Lower leg skin (tissue), 4 donors: ENCODE data around the gene ZNF496. TPM values are rescaled to one million over a fixed set of nuclear protein-coding genes. Genes with fewer than 3 reads are reported as not detected.
A peak's percentile ranks its signal among the peaks of the same experiment; 100 is the strongest.

Experiments
- DNase-seq, 2 donors: peaks; one replicate each; pipeline ENCODE4 v3.0.0-alpha.2; 2019; ENCODE audit warnings: low spot score in 2 of 2
- H3K4me3 ChIP-seq: fragments of 200-600 bp; sonication (generic); 2 replicates; pipeline ENCODE4 v1.5.1; 2017; ENCODE audit warnings: mild to moderate bottlenecking, low read depth; ENCODE audit not compliant: poor library complexity, severe bottlenecking
- POLR2A ChIP-seq, 2 donors: fragments of 450-650 bp; IDR thresholded peaks; one replicate each; pipeline ENCODE4 v1.6.1; 2016 to 2017; ENCODE audit warnings: antibody characterized with exemption in 2 of 2, mild to moderate bottlenecking in 1 of 2, moderate library complexity in 1 of 2
- WGBS, 2 donors: methylation state at CpG; one replicate each; pipeline ENCODE4 v1.1.5; 2018; 5-methylcytosine and 5-hydroxymethylcytosine counted together
- intact Hi-C: fragments of 100-400 bp; cut with DNase I; formaldehyde crosslinking; loops from one replicate; pipeline ENCODE4 v1.15.0; 2023; ENCODE audit warnings: low total_unique reads
- total RNA-seq, 4 donors: library from RNA; depleted of rRNA; stranded (reverse); fragments of >200 nt; gene quantifications; one replicate each; pipeline ENCODE4 v1.1.0, GENCODE V29; 2016
- TF ChIP-seq, protein P1 (sequence below), 3 donors: fragments of 450-650 bp; IDR thresholded peaks; one replicate each; pipeline ENCODE4 v1.5.1; 2016; ENCODE audit warnings: antibody characterized with exemption in 3 of 3, mild to moderate bottlenecking in 3 of 3, moderate library complexity in 2 of 3

Gene ZNF496
- total RNA-seq, 4 donors from 2014 or later: 16.3 to 32.7 (median 25.9) TPM

DNA sequence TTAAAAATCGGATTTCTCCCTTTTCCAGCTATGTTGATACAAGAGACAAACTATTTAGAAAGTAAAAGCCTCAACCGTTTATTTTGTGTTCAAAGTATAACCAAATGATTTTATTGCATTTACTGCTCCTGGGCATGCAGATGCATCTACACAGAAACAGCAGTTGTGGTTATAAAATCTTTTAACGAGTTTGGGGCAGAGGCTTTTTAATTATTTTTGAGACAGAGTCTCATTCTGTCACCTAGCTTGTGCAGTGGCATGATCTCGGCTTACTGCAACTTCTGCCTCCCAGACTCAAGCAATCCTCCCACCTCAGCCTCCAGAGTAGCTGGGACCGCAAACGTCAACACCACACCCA, 33.6 kb downstream of the ZNF496 start:
- no peak for DNase-seq
- no peak for TF ChIP-seq POLR2A (IDR thresholded peaks at IDR 0.05)
- TF ChIP-seq, protein P1, sequence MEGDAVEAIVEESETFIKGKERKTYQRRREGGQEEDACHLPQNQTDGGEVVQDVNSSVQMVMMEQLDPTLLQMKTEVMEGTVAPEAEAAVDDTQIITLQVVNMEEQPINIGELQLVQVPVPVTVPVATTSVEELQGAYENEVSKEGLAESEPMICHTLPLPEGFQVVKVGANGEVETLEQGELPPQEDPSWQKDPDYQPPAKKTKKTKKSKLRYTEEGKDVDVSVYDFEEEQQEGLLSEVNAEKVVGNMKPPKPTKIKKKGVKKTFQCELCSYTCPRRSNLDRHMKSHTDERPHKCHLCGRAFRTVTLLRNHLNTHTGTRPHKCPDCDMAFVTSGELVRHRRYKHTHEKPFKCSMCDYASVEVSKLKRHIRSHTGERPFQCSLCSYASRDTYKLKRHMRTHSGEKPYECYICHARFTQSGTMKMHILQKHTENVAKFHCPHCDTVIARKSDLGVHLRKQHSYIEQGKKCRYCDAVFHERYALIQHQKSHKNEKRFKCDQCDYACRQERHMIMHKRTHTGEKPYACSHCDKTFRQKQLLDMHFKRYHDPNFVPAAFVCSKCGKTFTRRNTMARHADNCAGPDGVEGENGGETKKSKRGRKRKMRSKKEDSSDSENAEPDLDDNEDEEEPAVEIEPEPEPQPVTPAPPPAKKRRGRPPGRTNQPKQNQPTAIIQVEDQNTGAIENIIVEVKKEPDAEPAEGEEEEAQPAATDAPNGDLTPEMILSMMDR (IDR thresholded peaks at IDR 0.05): no peak
- H3K4me3 ChIP-seq: no peak overlapping the region
- intact Hi-C loops: no loop called here
- WGBS, 2 donors: 63 to 66% methylated on average over 6 of the region's 6 CpGs

DNA sequence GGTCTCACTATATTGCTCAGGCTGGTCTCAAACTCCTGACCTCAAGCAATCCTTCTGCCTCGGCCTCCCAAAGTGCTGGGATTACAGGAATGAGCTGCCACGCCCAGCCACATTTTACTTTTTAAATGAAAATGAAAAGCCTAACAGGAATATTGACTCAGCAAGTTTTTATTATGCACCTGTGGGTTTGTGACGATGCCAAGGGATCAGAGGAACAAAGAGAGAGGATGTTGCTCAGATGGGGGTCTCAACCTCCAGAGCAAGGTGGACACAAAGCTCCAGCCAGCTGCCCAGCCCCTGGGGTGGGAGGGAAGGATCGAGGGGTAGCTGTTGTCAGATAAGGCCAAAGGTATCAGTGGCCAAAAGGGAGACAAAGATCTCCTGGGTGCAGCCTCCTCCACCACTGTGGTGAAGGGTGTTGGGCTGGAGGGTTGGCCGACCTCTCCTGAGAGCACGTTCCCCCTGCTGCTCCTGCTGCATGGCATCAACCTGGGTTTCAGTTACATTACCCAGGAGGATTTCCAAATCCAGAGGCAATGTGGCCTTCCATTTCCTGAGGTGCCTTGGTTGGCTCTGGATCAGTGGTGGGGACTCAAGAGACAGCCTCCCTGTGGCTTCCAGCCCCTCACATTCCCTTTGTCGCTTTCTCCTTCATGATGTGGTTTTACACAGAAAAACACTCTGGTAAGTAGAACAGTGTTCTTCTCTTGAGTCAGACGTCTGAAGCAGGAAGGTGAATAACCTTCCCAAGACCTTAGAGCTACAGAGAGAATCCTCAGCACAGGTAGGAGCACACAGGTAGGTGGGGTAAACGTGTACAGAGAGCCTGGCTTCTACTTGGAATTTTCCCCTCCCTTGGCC, 34.2 kb downstream of the ZNF496 start:
- intact Hi-C loops: no loop called here
- peak in 1 of 2 donors; percentile 62 for DNase-seq
- no peak overlapping the region for H3K4me3 ChIP-seq
- TF ChIP-seq, protein P1 (IDR thresholded peaks at IDR 0.05): no peak
- TF ChIP-seq POLR2A (IDR thresholded peaks at IDR 0.05): no peak
- 84% methylated on average over 9 of the region's 9 CpGs for WGBS, 2 donors

DNA sequence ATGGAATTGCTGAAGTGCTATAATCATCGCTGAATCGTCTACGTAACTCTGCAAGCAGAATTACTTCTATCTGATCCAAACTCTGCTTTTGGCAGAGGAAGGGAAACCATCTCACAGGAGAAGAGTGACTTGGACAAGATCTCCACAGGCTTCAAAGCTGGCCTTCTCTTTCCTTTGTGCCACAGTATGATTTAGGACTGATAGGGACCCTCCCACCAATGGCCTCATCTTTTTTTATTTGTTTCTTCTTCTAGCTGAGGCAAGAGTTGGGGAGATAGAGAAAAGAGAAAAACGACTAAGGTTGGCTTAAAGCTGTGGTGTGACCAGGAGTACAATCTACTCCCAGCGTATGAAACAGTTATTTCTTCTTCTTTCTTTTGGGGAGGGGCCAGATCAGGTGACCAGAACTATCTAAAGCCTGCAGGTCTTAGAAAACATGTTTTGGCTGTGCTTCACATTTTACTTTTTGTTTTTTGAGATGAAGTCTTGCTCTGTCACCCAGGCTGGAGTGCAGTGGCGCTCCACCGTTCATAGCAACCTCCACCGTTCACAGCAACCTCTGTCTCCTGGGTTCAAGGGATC, 35.0 kb downstream of the ZNF496 start:
- TF ChIP-seq, protein P1 (IDR thresholded peaks at IDR 0.05): no peak
- no peak for TF ChIP-seq POLR2A (IDR thresholded peaks at IDR 0.05)
- intact Hi-C loops: no loop called here
- DNase-seq: peak in 1 of 2 donors; percentile 23
- 90 to 94% methylated on average over 8 of the region's 8 CpGs for WGBS, 2 donors
- no peak overlapping the region for H3K4me3 ChIP-seq

DNA sequence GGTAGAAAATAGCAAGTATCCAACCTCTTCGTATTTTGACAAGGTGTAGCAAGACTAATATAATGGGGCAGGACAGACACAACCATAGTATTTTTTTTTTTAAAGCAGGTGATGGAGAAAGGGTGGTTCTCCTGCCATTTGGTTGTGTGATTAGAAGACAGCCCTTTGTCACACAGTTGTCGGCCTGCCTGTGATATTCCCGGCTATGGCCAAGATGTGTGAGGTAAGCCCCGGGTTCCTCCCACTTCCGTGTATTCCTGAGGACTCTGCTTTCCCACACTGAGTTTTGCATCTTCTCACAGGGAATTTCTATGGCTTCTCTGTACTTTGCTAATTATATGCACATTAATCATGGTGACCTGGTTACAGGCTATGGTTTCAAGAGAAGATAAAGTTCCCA, 35.9 kb downstream of the ZNF496 start:
- WGBS, 2 donors: 69 to 90% methylated on average over 5 of the region's 5 CpGs
- no peak overlapping the region for H3K4me3 ChIP-seq
- peak in 1 of 2 donors; percentile 14 for DNase-seq
- no peak for TF ChIP-seq POLR2A (IDR thresholded peaks at IDR 0.05)
- TF ChIP-seq, protein P1 (IDR thresholded peaks at IDR 0.05): no peak
- intact Hi-C loops: no loop called here

DNA sequence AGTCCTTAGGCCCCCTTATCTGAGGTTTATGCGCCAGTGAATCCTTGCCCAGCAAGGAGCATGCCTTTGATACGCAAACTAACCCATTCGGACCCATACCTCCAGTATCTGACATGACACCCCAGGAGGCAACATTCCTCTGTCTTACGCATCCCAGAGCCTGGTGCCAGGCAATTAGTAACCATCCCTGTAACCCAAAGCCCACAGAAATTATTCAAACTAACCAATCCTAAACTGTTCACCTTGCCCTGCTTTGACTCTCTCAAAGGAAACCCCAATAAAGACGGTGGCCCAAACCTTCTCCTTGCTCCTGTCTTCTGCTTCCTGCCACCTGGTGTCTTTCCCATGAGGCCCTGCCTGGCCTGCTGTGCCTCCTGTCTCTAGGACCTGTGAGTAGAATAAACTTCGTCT, 36.4 kb downstream of the ZNF496 start:
- DNase-seq: peak in 1 of 2 donors; percentile 15
- no peak overlapping the region for H3K4me3 ChIP-seq
- 51 to 63% methylated on average over 6 of the region's 6 CpGs for WGBS, 2 donors
- TF ChIP-seq, protein P1 (IDR thresholded peaks at IDR 0.05): no peak
- no peak for TF ChIP-seq POLR2A (IDR thresholded peaks at IDR 0.05)
- intact Hi-C loops: no loop called here
